Mononuclear cell (primary cell): Measurements from ENCODE around the gene SRRM3. TPM values are rescaled to one million over a fixed set of nuclear protein-coding genes. Genes with fewer than 3 reads are reported as not detected.

Experiments
- H3K27me3 ChIP-seq: 2 replicates; pipeline ENCODE4 v1.6.0; 2011; ENCODE audit warnings: low read length, control low read depth; ENCODE audit not compliant: insufficient read depth
- H3K4me1 ChIP-seq: 2 replicates; pipeline ENCODE4 v1.5.1; 2011; ENCODE audit warnings: mild to moderate bottlenecking, low read length, control low read depth; ENCODE audit not compliant: insufficient read depth
- H3K4me3 ChIP-seq: 2 replicates; pipeline ENCODE4 v1.5.1; 2011; ENCODE audit warnings: mild to moderate bottlenecking, low read length, moderate library complexity
- H3K9me3 ChIP-seq: 2 replicates; pipeline ENCODE4 v1.5.1; 2011; ENCODE audit warnings: low read depth, mild to moderate bottlenecking, control low read depth, low read length
- total RNA-seq: library from RNA; depleted of rRNA; stranded (reverse); fragments of >200 nt; gene quantifications from one replicate; pipeline ENCODE4 v1.2.3, GENCODE V29; 2012

The SRRM3 gene
- total RNA-seq, 1 donor, result not detected

DNA sequence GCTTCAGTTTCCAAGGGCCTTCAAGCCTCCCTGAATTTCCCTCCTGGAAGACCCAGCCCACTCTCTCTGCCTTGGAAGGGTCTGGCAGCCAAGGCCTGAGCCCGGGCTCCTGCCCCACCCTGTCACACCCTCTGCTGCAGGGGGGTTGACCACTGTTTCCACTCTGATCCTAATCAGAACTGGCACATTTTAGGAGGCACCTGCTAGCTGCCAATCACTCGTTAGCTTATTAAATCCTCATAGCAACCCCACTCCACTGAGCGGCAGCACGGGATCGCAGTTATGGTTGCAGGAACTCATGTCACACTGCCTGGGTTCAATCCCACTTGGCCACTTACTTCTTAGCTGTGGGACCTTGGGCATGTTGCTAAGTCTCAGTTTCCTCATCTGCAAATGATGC, 113.7 kb downstream of the SRRM3 start:
- no peaks in the 10 kb centered on the region for H3K27me3 ChIP-seq

DNA sequence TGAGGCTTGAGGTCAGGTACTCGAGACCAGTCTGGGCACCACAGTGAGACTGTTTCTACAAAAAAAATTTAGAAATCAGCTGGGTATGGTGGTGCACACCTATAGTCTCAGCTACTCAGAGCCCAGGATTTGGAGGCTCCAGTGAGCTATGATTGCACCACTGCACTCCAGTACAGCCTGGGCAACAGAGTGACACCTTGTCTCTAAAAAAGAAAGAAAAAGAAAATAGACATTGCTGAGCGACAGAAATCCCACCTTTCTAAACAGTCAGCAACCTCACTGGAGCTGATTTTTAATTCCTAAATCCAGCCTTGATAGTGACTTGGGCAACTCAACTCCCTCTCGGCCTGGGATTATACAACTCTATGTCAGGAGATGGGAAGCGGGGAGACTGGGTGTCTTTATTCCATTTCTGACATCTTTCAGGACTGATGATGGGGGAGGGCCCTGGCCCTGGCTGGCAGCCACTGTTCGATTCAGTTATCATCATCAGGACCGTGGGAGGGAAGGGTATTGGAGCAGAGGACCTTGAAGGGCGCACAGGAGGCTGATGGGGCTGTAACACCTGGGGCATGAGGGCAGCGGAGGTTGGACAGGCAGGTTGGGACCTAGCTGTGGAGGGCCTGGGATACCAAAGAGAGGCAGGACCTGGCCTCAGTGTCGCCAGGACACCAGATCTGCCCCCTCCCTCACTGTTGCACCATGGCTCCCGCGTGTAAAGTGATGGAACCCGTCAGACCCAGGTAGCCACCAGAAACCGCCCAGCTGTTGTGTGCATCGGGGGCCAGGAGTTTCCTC, 115.5 kb downstream of the SRRM3 start:
- Histone ChIP-seq H3K4me1 (peaks cover 26% of the 10 kb centered on the region), H3K9me3 (no peaks in the 10 kb centered on the region), H3K4me3 (peak overlapping the region; percentile 68), H3K27me3 (no peaks in the 10 kb centered on the region)

More for the DNA sequence above, 113.7 kb downstream of the SRRM3 start:
- H3K4me3 ChIP-seq, result no peak overlapping the region
- H3K4me1 ChIP-seq, result peaks cover 26% of the 10 kb centered on the region
- H3K9me3 ChIP-seq, result no peaks in the 10 kb centered on the region

DNA sequence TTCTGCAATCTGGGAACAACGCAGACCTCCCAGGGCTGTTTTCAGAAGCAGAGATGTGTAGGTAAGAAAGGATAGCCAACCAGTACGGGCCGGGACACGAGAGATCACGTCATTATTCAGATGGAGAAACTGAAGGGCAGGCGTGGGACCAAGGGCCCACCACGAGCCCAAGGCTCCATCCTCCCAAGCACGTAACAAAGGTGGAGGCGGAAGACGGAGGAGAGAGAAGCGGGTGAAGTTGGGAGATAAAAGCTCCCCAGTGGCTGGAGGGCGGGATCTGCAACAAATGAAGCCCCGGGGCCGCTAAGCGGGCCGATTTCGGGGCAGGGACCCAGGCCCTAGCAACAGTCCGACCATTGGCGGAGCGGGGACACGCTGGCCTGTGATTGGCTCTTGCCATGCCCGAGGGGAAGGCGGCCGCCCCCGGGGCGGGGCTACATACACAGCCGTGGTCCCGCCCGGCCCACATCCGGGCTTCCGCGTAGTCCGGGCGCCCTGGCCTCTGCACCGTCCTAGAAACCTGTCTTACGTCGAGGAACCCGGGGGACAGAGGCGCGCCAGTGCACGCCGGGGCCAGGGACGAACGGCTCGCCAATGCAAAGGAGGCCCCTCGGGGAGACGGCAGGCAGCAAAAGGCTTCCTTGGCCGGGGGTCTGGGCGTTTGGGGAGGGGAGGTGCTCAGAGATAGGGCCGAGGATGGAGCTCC, 116.2 kb downstream of the SRRM3 start:
- Histone ChIP-seq H3K27me3 (no peaks in the 10 kb centered on the region), H3K4me1 (peaks cover 26% of the 10 kb centered on the region), H3K4me3 (peak overlapping the region; percentile 68), H3K9me3 (no peaks in the 10 kb centered on the region)

DNA sequence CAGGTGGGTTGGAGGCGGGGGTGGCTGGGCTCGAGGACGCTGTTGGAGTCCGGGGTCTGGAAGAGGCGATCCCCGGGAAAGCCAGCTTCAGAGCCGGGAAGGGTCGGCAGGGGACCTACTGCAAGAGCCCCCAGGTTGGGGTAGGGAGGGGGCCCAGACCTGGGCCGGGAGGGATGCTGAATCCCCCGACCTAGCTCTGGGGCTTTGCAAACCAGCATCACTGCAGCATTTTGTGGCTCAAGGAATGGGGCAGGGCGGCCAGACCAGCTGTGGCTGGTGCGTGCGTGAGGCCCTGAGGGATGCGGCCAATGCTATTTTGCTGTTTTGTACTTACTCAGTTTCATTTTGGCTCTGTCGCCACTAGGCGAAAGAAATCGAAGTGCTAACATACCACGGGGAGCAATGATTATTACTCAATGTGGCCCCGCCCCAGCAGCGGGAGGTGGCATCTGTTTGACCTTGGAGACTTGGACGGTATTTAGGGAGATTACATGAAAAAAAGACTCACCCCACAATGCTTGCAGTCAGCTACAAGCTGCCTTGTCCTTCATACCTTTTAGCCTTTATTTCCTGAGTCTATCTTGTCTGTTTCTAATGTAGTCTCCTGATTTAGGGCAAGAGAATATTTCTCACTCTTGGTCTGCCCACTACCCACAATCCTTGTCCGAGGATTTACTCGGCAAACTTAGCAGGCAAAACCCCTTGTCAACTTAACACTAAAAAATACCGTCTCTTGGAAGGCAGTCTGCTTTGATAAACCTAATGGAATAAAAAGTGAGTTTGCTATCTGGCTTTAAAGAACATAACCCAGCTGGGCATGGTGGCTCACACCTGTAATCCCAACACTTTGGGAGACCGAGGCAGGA, 117.0 kb downstream of the SRRM3 start:
- peak overlapping the region; percentile 68 for H3K4me3 ChIP-seq
- H3K27me3 ChIP-seq, result no peaks in the 10 kb centered on the region
- no peaks in the 10 kb centered on the region for H3K9me3 ChIP-seq

DNA sequence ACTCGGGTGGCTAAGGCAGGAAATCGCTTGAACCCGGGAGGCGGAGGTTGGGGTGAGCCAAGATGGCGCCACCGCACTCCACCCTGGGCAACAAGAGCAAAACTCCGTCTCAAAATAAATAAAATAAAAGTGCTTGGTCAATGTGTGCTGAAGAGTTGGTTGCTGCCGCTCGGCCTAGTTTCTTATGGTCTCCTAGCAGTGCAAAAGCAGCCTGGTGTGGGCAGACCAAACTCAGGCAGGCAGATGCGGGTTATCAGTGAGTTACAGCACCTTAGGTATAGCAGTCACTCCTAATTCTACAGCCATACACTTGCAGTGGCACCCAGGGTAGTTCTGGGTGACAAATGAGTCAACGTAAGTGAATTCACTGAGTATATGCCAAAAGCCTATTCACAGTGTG, 123.4 kb downstream of the SRRM3 start:
- no peak overlapping the region for H3K4me3 ChIP-seq
- no peaks in the 10 kb centered on the region for H3K27me3 ChIP-seq
- H3K4me1 ChIP-seq, result peaks cover 8% of the 10 kb centered on the region
- no peaks in the 10 kb centered on the region for H3K9me3 ChIP-seq

More for the DNA sequence above, 117.0 kb downstream of the SRRM3 start:
- peaks cover 26% of the 10 kb centered on the region for H3K4me1 ChIP-seq

DNA sequence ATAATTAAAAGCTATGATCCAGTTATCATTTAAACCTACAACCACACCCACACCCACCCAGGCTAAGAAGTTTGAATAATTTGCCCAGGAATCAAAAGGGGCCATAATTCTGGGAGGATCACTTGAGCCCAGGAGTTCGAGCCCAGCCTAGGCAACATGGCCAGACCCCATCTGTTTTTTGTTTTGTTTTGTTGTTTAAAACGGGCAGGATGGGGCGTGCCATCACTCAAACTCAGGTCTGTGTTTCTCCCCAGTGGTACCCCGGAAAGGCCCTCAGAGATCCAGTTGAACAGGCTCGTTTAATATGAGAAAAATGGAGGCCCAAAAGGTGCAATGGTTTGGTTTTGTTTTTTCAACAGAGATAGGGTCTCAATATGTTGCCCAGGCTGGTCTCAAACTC, 124.1 kb downstream of the SRRM3 start:
- no peaks in the 10 kb centered on the region for H3K9me3 ChIP-seq
- H3K4me3 ChIP-seq, result no peak overlapping the region
- peaks cover 8% of the 10 kb centered on the region for H3K4me1 ChIP-seq
- no peaks in the 10 kb centered on the region for H3K27me3 ChIP-seq

DNA sequence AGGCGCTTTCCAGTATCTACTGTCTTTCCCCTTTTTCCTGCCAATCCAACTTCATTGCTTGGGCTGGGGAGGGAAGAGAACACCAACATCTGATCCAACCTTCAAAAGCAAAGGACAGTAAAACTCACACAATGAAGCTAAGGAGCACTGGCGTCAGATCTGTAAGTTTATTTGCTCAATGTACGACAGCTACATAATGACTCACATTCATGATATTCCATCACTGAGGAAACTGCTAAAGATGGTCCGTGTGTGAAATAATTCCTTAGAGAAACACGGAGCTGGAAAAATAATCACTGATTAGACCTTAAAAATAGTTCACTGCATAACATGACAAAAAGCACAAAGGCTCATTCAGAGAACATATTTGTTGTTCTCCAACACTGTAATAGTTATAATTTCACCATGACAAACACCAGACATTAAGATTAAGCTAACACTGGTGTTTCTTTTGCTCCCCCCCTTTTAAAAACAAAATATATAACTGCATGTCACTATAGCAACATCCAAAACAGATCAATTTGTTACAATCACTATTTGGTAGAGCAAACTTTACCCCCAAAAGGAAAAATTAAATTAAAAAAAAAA, 125.0 kb downstream of the SRRM3 start:
- H3K4me1 ChIP-seq, result peaks cover 8% of the 10 kb centered on the region
- H3K4me3 ChIP-seq, result no peak overlapping the region
- H3K27me3 ChIP-seq, result no peaks in the 10 kb centered on the region
- H3K9me3 ChIP-seq, result no peaks in the 10 kb centered on the region

DNA sequence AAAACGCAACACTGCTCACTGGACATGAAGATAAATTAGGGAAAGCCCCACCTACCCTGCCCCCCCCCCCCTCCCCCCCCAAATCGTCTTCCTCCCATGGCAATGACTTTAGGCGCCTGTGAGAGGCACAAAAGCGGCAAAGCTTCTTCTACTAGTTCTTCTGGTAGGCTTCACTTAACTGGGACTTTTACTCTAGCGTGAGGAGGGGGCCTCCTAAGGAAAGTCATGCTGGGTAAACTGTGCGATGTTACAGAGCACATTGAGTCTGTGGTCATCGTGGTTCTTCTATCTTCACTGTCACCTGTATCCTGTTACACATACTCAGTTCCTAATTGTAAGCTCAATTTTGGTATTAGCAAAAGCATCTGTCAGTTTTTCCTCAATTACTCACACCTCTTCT, 125.9 kb downstream of the SRRM3 start:
- Histone ChIP-seq H3K4me3 (no peak overlapping the region), H3K9me3 (no peaks in the 10 kb centered on the region), H3K27me3 (no peaks in the 10 kb centered on the region), H3K4me1 (peaks cover 17% of the 10 kb centered on the region)

DNA sequence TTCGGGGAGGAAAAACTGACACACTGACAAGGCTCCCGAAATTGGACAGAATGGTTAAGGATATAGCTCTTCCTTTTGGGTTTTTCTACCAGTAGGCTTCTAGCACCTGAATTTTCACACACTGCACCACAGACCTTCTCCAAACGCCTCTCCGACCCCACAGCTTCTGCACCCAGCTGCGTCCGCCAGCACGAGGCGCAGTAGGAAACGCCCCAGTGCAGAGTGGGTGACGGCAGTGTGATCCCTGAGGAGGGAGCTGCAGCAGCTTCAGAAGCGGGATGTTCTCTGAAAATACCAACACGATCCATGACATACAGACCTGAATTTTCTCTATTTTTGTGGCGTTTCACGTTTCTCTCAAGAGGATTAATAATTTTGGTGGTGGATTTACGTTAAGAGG, 126.7 kb downstream of the SRRM3 start:
- Histone ChIP-seq H3K4me1 (peaks cover 24% of the 10 kb centered on the region), H3K27me3 (no peaks in the 10 kb centered on the region), H3K4me3 (no peak overlapping the region), H3K9me3 (no peaks in the 10 kb centered on the region)

DNA sequence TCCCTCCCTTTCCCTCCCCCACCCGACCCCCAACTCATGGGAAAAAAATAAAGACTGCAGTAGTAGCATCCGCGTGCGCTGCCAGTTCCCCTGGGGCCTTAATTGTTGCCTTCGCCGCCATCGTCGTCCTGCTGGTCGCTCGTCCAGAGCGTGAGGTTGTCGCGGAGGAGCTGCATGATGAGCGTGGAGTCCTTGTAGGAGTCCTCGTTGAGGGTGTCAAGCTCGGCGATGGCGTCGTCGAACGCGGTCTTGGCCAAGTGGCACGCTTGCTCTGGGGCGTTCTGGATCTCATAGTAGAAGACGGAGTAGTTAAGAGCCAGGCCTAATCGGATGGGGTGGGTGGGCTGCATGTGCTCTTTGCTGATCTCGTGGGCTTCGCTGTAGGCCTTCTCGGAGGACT, 127.8 kb downstream of the SRRM3 start:
- Histone ChIP-seq H3K9me3 (no peaks in the 10 kb centered on the region), H3K27me3 (no peaks in the 10 kb centered on the region), H3K4me3 (no peak overlapping the region), H3K4me1 (peaks cover 33% of the 10 kb centered on the region)

DNA sequence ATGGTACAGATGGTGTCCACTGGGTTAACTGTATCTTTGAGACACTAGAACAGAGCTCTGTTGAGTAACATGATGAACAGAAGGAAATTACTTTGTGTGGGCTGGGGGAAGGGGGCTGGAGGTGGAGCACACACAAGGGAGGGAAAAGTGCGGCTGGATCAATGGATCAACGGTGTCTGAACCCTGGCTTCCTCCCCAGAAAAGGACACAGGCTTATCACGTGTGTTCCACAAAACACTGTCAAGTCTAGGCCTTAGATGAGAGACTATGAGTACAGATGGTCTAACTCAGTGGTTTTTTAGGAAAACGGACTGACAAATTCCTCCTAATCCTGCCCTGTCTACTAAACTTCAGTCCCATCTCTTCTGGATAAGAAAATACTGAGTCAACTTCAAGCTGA, 128.6 kb downstream of the SRRM3 start:
- Histone ChIP-seq H3K4me1 (peaks cover 38% of the 10 kb centered on the region), H3K9me3 (no peaks in the 10 kb centered on the region), H3K27me3 (no peaks in the 10 kb centered on the region), H3K4me3 (no peak overlapping the region)

DNA sequence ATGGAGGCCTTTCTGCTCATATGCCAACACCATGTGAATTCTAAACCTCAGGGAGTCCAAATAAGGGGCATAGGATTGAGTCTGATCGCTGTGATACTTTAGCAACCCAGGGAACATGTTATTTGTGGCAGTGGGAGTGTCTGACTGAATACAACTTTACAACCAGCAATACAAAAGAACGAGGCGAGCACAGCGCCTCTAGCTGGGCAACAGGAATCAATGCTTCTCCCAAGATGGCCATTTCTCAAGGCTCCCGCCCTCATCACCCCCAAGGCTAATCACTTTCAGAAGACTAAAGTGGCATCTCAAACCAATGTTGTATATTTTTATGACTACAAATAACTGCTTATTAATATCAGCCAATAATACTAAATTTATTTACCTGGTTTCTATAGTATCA, 129.0 kb downstream of the SRRM3 start:
- Histone ChIP-seq H3K9me3 (no peaks in the 10 kb centered on the region), H3K27me3 (no peaks in the 10 kb centered on the region), H3K4me3 (no peak overlapping the region), H3K4me1 (peaks cover 38% of the 10 kb centered on the region)

DNA sequence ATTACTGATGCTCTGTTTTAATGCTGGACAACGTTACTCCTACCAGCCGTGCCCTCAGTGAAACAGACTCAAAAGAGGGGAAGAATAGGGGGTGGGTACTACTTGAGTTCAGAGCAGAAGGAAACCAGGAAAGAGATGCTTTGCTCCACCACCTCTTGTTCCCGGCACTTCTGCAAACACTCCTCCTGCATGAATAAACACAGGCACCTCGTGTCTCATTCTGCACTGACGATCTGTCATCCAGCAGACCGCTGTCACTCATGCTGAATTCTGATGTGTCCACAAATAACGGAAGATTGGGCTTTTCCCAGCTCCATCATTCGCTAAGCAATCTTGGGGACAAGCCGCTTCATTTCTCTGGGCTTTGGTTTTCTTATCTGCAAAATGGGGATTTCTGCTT, 130.4 kb downstream of the SRRM3 start:
- no peaks in the 10 kb centered on the region for H3K9me3 ChIP-seq
- peaks cover 38% of the 10 kb centered on the region for H3K4me1 ChIP-seq
- H3K4me3 ChIP-seq, result no peak overlapping the region
- H3K27me3 ChIP-seq, result no peaks in the 10 kb centered on the region

DNA sequence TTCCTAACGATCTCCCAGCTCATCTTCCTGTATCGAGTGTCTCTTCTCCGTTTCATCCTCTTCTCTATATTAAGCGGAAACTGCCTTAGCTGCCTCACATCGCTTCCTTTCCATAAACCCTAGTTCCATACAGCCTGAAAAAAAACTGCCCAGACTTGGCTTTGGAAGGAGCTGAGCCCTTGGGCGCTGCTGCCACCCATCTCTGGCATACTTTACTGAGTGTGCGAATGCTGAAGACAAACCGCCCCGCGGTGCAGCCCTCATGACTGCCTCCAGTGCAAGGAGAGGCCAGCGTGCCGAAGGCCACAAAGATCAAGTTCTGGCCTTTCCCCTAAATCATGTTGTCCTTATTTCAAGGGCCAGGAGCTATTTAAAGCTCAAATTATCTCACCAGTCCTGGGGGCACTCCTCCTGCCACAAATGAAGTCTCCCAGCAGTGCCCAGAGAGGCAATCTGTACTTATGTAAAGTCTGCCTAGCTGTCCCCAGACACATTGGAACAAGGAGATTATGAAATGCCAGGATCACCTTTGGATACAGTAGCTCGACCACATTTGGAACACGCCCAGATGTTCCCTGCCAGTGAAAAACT, 131.9 kb downstream of the SRRM3 start:
- H3K4me3 ChIP-seq, result no peak overlapping the region
- H3K4me1 ChIP-seq, result peaks cover 33% of the 10 kb centered on the region
- H3K27me3 ChIP-seq, result no peaks in the 10 kb centered on the region
- H3K9me3 ChIP-seq, result no peaks in the 10 kb centered on the region
